Measurements from ENCODE around the gene CYP17A1. TPM values are rescaled to one million over a fixed set of nuclear protein-coding genes. Genes with fewer than 3 reads are reported as not detected.

CYP17A1 gene, protein sequence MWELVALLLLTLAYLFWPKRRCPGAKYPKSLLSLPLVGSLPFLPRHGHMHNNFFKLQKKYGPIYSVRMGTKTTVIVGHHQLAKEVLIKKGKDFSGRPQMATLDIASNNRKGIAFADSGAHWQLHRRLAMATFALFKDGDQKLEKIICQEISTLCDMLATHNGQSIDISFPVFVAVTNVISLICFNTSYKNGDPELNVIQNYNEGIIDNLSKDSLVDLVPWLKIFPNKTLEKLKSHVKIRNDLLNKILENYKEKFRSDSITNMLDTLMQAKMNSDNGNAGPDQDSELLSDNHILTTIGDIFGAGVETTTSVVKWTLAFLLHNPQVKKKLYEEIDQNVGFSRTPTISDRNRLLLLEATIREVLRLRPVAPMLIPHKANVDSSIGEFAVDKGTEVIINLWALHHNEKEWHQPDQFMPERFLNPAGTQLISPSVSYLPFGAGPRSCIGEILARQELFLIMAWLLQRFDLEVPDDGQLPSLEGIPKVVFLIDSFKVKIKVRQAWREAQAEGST
- not detected in 2 replicates for total RNA-seq

GRCh38 chr10:102837230-102837721, at the start of gene CYP17A1:
CYP17A1 (minus strand) TSS chr10:102837413; CDS start chr10:102837361, 52 bp downstream.

GRCh38 chr10:102869258-102870198, 32.3 kb upstream of the CYP17A1 start, which contains the start of gene AS3MT:
AS3MT (plus strand) TSS chr10:102869470; CDS start chr10:102869593, 123 bp downstream.

Other genes starting within 250 kb of the CYP17A1 start
- 70.0 and 95.4 TPM in 2 replicates for gene TRIM8, start 192.9 kb downstream of the CYP17A1 start, total RNA-seq
- 9.6 and 9.7 TPM in 2 replicates for gene ARL3, start 123.0 kb downstream of the CYP17A1 start, total RNA-seq
- gene SFXN2, start 122.8 kb downstream of the CYP17A1 start, total RNA-seq, result 3.6 and 3.7 TPM in 2 replicates
- 63.5 and 63.8 TPM in 2 replicates for gene WBP1L, start 93.5 kb downstream of the CYP17A1 start, total RNA-seq
- gene BORCS7, start 16.8 kb upstream of the CYP17A1 start, total RNA-seq, result 11.5 and 13.6 TPM in 2 replicates
- gene AS3MT, start 32.1 kb upstream of the CYP17A1 start, total RNA-seq, result 8.2 and 9.8 TPM in 2 replicates
- gene CNNM2, start 80.9 kb upstream of the CYP17A1 start, total RNA-seq, result 5.5 and 7.2 TPM in 2 replicates

All from aortic smooth muscle cell (primary cell).